NB4 (cell line): ENCODE results near the gene TAF5L.

Experiments
- MYC ChIP-seq: IDR thresholded peaks from 2 replicates; pipeline ENCODE4 v1.6.1; 2011; ENCODE audit warnings: low read depth, low read length
- POLR2A ChIP-seq: IDR thresholded peaks from 2 replicates; pipeline ENCODE4 v1.6.1; 2011; ENCODE audit warnings: mild to moderate bottlenecking; ENCODE audit not compliant: insufficient read length; ENCODE audit errors: extremely low read depth
- TF ChIP-seq, protein P1 (sequence below): IDR thresholded peaks from one replicate; pipeline ENCODE4 v1.5.1; 2012; ENCODE audit warnings: low read depth, low read length

DNA sequence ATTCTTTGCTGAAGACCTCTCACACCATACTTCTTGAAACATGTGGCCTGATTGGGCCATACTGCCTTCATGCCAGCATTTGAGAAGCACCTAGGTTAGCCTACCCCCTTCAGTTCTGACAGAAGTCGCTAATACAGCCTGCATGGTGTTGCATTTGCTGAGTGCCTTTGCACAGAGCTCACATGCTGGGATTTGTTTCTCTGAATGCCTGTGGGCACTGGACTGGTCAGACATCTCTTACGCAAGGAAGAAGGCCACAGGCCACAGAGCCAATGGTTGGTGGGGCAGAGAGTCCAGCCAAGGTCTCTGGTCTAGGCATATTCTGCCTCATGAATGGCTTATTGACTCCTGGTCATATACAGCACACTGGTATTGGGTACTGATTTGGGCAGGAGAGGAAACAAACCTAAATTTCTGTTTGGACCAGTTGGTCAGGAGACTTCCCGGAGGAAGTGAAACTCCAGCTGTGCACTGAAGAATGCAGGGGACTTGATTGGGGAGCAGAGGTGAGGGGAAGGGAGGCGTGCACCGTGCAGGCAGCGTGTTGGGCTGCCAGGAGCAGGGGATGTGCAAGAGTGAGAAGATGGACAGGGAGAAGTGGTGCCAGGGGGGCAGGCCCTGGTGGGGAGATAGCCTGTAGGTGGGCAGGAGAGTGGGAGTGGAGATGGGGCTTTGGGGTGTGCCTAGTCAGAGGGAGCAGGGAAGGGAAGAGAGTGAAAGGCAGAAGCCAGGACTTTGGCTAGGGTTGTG lies 18.2 kb upstream of the TAF5L start:
- TF ChIP-seq, protein P1, sequence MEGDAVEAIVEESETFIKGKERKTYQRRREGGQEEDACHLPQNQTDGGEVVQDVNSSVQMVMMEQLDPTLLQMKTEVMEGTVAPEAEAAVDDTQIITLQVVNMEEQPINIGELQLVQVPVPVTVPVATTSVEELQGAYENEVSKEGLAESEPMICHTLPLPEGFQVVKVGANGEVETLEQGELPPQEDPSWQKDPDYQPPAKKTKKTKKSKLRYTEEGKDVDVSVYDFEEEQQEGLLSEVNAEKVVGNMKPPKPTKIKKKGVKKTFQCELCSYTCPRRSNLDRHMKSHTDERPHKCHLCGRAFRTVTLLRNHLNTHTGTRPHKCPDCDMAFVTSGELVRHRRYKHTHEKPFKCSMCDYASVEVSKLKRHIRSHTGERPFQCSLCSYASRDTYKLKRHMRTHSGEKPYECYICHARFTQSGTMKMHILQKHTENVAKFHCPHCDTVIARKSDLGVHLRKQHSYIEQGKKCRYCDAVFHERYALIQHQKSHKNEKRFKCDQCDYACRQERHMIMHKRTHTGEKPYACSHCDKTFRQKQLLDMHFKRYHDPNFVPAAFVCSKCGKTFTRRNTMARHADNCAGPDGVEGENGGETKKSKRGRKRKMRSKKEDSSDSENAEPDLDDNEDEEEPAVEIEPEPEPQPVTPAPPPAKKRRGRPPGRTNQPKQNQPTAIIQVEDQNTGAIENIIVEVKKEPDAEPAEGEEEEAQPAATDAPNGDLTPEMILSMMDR = no peak
- no peak for TF ChIP-seq POLR2A
- TF ChIP-seq MYC = no peak
